ENCODE measurements around the gene BTN2A1.

GRCh38 chr6:26501482-26501986 is 43.8 kb downstream of the BTN2A1 start:
- no peak for TF ChIP-seq PHB2 (IDR thresholded peaks at IDR 0.05; ENCODE audit: partially characterized antibody)
- TF ChIP-seq CTCF (CRISPR knock-in tag; IDR thresholded peaks at IDR 0.05) = no peak
- TF ChIP-seq PHF21A (CRISPR knock-in tag; IDR thresholded peaks at IDR 0.05) = no peak
- TF ChIP-seq ZNF549 (CRISPR knock-in tag; IDR thresholded peaks at IDR 0.05) = no peak
- TF ChIP-seq MEIS2 (CRISPR knock-in tag; IDR thresholded peaks at IDR 0.05) = no peak
- TF ChIP-seq HNRNPUL1 (IDR thresholded peaks at IDR 0.05; ENCODE audit: low read depth, low read length) = no peak
